Measurements from ENCODE around the gene B3GNT7.

GRCh38 chr2:231364061-231364460, 31.4 kb upstream of the B3GNT7 start:
- TF ChIP-seq CTCF (IDR thresholded peaks at IDR 0.05 in 8 of 11, conservative IDR thresholded peaks at IDR 0.05 in 3 of 11) (no peak), POLR2A (IDR thresholded peaks at IDR 0.05) (no peak)

Data from spleen (tissue), 7 donors.